HG03342 (cell line): Measurements from ENCODE around the gene CROCC2.

ENCODE experiments used
- ATAC-seq: cut with Tn5 transposase; IDR thresholded peaks from one replicate; pipeline ENCODE4 v1.9.1; 2021; ENCODE audit warnings: mild to moderate bottlenecking, moderate library complexity; ENCODE audit not compliant: unreplicated experiment

CROCC2 gene

GRCh38 chr2:240954436-240955305 lies 48.5 kb downstream of the CROCC2 start:
- ATAC-seq = no peak

GRCh38 chr2:240955306-240956170 lies 49.4 kb downstream of the CROCC2 start:
- ATAC-seq = no peak

- ATAC-seq = no peak
These were observed 50.2 kb downstream of the CROCC2 start for GRCh38 chr2:240956171-240956934.

DNA sequence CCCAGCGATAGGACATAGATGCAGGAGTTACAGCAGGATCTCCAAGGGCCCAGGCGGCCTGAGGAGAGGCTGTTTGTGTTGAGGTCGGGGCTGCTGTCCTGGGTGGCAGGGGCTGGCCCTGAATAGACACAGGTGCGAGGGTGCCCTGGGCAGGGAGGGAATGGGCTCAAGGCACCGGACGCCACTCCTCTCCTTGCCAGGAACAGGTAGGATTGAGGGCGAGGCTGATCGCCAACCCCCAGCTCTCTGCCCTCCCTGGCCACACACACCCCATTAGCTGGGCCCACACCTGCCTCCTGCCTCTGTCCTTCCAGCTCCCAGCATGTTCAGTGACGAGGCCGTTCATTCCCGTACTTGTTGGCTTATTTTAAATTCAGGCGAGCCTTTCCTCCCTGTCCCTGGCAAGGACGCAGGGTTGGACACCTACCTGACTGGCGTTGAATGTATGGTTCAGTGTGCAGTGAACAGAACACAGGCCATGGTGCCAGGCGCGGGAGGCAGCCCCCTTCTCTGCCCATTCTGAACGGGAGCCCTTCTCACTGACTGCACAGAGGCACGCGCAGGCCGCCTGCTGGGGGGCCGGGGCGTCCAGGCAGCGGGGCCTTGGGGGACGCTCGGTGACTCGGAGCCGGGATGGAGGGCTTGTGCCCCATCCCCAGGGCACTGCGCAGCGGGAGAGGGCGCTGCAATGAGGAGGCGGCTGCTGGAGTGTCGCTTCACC lies 51.0 kb downstream of the CROCC2 start:
- no peak for ATAC-seq

GRCh38 chr2:240957656-240958365 lies 51.7 kb downstream of the CROCC2 start:
- no peak for ATAC-seq

- ATAC-seq = no peak
These were observed 52.5 kb downstream of the CROCC2 start for GRCh38 chr2:240958366-240959213.

DNA sequence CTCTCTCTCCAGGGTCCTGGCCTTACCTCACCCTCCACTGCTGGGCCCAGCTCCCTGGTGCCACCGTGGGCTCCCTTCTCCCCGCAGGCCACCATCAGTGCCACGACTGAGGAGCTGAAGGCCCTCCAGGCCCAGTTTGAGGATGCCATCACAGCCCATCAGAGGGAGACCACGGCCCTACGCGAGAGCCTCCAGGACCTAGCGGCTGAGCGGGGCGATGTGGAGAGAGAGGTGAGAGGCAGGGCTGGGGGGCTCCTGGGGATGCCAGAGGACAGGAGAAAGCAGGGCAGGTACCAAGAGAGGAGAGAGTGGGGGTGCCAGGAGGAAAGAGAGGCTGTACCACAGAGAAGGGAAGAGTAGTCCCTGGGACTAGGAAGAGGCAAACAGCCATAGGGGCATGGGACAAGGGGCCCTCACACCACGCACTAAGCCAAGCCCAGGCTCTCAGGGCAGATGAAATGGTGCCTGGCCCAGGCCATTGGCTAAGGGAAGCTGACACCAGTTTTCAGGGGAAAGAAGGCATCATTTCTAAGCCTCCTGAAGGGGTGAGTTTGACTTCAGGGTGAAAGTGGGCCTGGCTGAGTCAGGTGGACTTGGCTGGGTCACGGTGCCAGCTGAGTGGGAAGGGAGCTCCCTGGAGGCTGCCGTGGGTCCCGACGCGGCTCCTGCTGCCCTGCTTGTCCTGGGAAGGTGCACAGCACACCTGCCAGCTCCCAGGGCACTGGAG lies 53.2 kb downstream of the CROCC2 start:
- ATAC-seq = no peak

DNA sequence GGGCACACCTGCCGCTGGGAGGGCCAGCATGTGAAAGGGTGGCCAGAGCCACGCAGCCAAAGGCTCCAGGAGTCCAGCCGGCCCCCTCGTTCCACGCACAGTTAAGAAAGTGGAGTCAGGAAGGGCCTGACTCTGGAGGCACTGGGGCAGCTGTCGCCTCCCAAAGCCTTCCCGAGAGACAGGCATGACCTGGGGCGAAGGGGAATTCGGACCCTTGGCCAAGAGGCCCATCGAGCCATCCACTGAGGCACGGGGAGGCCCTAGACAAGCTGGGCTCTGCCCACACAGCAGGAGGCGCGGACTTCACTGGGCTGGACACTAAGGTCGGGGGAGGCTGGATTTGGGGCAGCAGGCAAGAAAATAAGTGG lies 53.8 kb downstream of the CROCC2 start:
- ATAC-seq = no peak

- ATAC-seq = no peak
These were observed 54.3 kb downstream of the CROCC2 start for GRCh38 chr2:240960309-240960970.

- ATAC-seq = no peak
These were observed 55.1 kb downstream of the CROCC2 start for GRCh38 chr2:240960971-240961876.

- ATAC-seq = no peak
These were observed 55.8 kb downstream of the CROCC2 start for GRCh38 chr2:240961910-240962299.

DNA sequence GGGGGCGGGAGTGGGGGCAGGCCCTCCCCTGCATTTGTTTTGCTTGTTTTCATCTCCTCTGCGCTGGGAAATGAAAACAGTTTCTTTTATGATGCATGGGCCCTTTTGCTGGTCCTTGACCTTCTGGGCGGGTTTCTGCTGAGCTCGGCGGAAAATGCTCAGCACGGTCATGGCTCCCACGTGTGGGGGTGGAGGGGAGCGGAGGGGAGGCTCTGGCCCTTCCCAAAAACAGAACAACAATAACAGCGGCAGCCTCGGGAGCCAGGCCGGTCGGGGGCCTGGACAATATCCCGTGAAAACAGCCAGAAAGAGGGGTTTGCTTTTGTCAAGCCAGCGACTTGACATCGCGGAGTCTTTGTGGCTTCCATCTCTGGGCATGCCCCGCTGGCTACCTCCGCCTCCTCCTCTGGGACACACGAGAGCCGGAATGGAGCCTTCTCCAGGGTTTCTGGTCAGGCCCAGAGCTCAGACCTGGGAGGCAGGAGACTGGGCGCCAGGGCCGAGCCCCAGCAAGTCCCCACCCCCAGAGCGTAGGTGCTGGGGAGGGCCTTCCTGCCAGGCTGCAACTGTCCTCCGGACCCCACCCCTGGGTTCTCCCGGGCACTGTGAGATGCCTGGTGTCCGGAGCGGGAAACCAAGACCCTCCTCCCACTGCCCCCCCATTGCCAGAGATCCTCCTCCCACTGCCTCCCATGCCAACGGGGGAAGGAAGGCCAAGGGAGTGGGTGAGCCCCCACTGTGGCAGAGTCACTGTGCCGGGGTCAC lies 56.3 kb downstream of the CROCC2 start:
- no peak for ATAC-seq

- no peak for ATAC-seq
These were observed 57.1 kb downstream of the CROCC2 start for GRCh38 chr2:240963065-240963867.

GRCh38 chr2:240963868-240964703 lies 58.0 kb downstream of the CROCC2 start:
- ATAC-seq = no peak
